Motor neuron (in vitro differentiated cells): Measurements from ENCODE around the gene RFPL1. TPM values are rescaled to one million over a fixed set of nuclear protein-coding genes. Genes with fewer than 3 reads are reported as not detected.
A peak's percentile ranks its signal among the peaks of the same experiment; 100 is the strongest.
"Not testable (repeated sequence)": the region's sequence is repeated elsewhere in the genome, so short reads cannot be mapped to it uniquely, and the experiment has no call there.

Experiments
- ATAC-seq, 8 experiments: fragments of 200-7000 bp; cut with Tn5 transposase; replicated peaks in 6 of 8; 2 replicates each; pipeline ENCODE4 v1.8.0; 2021; ENCODE audit warnings: mild to moderate bottlenecking in 8 of 8, moderate library complexity in 8 of 8
- H3K27ac ChIP-seq, 2 donors: fragments of 250-450 bp; sonication (Bioruptor Pico); 2 replicates each; pipeline ENCODE4 v1.9.0; 2021; ENCODE audit warnings: antibody characterized with exemption in 2 of 2, mild to moderate bottlenecking in 2 of 2, moderate library complexity in 1 of 2
- H3K4me1 ChIP-seq, 2 donors: fragments of 250-450 bp; sonication (Bioruptor Pico); replicated peaks in 1 of 2; 2 replicates each; pipeline ENCODE4 v1.6.1; 2021; ENCODE audit warnings: antibody characterized with exemption in 2 of 2, mild to moderate bottlenecking in 2 of 2, moderate library complexity in 1 of 2
- H3K4me3 ChIP-seq, 5 donors: fragments of 250-450 bp; sonication (Bioruptor Pico); 2 replicates each; pipeline ENCODE4 v1.9.0; 2021; ENCODE audit warnings: antibody characterized with exemption in 5 of 5, mild to moderate bottlenecking in 5 of 5, moderate library complexity in 4 of 5
- WGBS, 10 experiments: fragments of 450-650 bp; shearing (Covaris generic); methylation state at CpG; one replicate each; pipeline ENCODE4 v1.0.0; 2022; 5-methylcytosine and 5-hydroxymethylcytosine counted together
- in situ Hi-C, 9 experiments: fragments of 400-800 bp; cut with MboI; loops; one replicate each; pipeline ENCODE4 v1.15.0; 2021; ENCODE audit warnings: low sequenced_read_pairs in 9 of 9, low pct_unique_long_range_greater_than_20kb in 2 of 9; ENCODE audit not compliant: unreplicated experiment in 9 of 9
- total RNA-seq, 8 experiments: library from RNA; unstranded; fragments of 300-600 nt; gene quantifications; 2 replicates each; pipeline versions ENCODE4 v1.2.3 to v1.2.4, GENCODE V29; 2022

RFPL1 gene
- total RNA-seq, 8 experiments from 2014 or later: 0.05 to 0.62 (median 0.50) TPM; not detected in 4

GRCh38 chr22:29482253-29482652 is 43.9 kb downstream of the RFPL1 start:
- ATAC-seq: no peak
- Histone ChIP-seq H3K4me3 (peak overlapping the region in 4 of 5 donors; percentile 35 to 51 (median 38)), H3K27ac (no peak overlapping the region), H3K4me1 (peaks cover 19 to 31% of the 10 kb centered on the region in 2 donors)
- in situ Hi-C loops: no loop called here
- 40 to 100% (median 53%) methylated on average over 1 to 4 of the region's 11 CpGs; no CpG with 5 or more reads in 6 of the 10 experiments for WGBS, 10 experiments

- H3K4me3 ChIP-seq: no peak overlapping the region
- no peak for ATAC-seq
- 60 to 100% (median 90%) methylated on average over 1 to 5 of the region's 7 CpGs; no CpG with 5 or more reads in 5 of the 10 experiments for WGBS, 10 experiments
Observed at GRCh38 chr22:29482726-29483125, 44.3 kb downstream of the RFPL1 start.

GRCh38 chr22:29483254-29483653 is 44.9 kb downstream of the RFPL1 start:
- Histone ChIP-seq H3K27ac (no peak overlapping the region), H3K4me3 (no peak overlapping the region), H3K4me1 (peaks cover 11 to 22% of the 10 kb centered on the region in 2 donors)
- in situ Hi-C loops: no loop called here
- no peak for ATAC-seq
- 87 to 100% (median 95%) methylated on average over 2 to 8 of the region's 13 CpGs; no CpG with 5 or more reads in 2 of the 10 experiments for WGBS, 10 experiments

More at GRCh38 chr22:29482726-29483125, 44.3 kb downstream of the RFPL1 start:
- H3K4me1 ChIP-seq: peaks cover 16 to 26% of the 10 kb centered on the region in 2 donors
- in situ Hi-C loops: no loop called here
- H3K27ac ChIP-seq: no peak overlapping the region

DNA sequence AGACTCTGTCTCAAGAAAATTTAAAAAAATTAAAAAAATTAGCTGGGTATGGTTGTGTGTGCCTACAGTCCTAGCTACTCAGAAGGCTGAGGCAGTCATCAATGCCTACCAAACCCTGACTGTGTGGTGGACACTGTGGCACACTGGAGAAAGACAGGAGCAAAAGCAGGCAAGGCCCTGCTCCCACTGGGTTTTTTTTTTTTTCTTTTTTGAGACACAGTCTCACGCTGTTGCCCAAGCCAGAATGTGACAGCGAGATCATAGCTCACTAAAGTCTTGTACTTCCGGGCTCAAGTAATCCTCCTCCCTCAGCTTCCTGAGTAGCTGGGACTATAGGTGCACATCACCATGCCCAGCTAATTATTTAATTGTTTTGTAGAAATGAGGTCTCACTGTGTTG is 46.3 kb downstream of the RFPL1 start:
- Histone ChIP-seq H3K4me1 (peaks cover 9 to 10% of the 10 kb centered on the region in 2 donors), H3K27ac (no peak overlapping the region), H3K4me3 (no peak overlapping the region)
- WGBS, 10 experiments: 73 to 100% (median 88%) methylated on average over 2 to 3 of the region's 3 CpGs; no CpG with 5 or more reads in 6 of the 10 experiments
- no peak for ATAC-seq
- in situ Hi-C loops: no loop called here

DNA sequence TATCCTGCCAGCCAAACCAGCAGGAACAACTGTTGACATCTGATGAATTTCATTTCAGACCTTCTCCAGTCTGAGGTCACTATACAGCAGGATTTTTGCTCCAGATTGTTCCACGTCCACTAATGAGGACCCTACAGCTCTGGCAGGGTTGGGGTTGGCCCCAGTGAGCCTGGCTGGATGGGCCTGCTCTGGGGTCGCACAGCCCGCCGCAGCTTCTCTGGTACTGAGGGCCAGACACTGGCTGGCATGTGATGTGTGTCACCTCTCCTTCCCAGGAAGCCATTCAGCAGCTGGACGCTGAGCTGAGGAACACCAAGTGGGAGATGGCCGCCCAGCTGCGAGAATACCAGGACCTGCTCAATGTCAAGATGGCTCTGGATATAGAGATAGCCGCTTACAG is 47.1 kb downstream of the RFPL1 start:
- in situ Hi-C loops: no loop called here
- ATAC-seq: no peak
- WGBS, 10 experiments: 60 to 100% (median 80%) methylated on average over 1 to 7 of the region's 8 CpGs; no CpG with 5 or more reads in 4 of the 10 experiments
- Histone ChIP-seq H3K4me3 (no peak overlapping the region), H3K27ac (no peak overlapping the region), H3K4me1 (peaks cover 7 to 10% of the 10 kb centered on the region in 2 donors)

GRCh38 chr22:29487426-29487986 is 49.1 kb downstream of the RFPL1 start:
- ATAC-seq: no peak
- in situ Hi-C loops: no loop called here
- WGBS, 10 experiments: 47 to 100% (median 94%) methylated on average over 1 to 3 of the region's 6 CpGs; no CpG with 5 or more reads in 3 of the 10 experiments
- H3K4me1 ChIP-seq: no peaks in the 10 kb centered on the region
- H3K27ac ChIP-seq: no peak overlapping the region
- H3K4me3 ChIP-seq: no peak overlapping the region

GRCh38 chr22:29489127-29489780 is 50.9 kb downstream of the RFPL1 start:
- in situ Hi-C loops, H3K4me3 ChIP-seq, ATAC-seq, H3K27ac ChIP-seq, H3K4me1 ChIP-seq: not testable (repeated sequence)
- WGBS, 10 experiments: 40 to 100% (median 86%) methylated on average over 1 to 5 of the region's 8 CpGs; no CpG with 5 or more reads in 1 of the 10 experiments

- H3K27ac ChIP-seq: no peak overlapping the region
- in situ Hi-C loops: no loop called here
- H3K4me3 ChIP-seq: no peak overlapping the region
- ATAC-seq: peak in 1 of 8 experiments; percentile 67
- WGBS, 10 experiments: 100% methylated on average over 1 to 3 of the region's 6 CpGs; no CpG with 5 or more reads in 4 of the 10 experiments
- no peaks in the 10 kb centered on the region for H3K4me1 ChIP-seq
Observed at GRCh38 chr22:29491012-29491411, 52.6 kb downstream of the RFPL1 start.

Other genes with a start within 250 kb of the RFPL1 start
- gene EMID1, start 232.7 kb upstream of the RFPL1 start, total RNA-seq: 10 to 100 TPM in 1 of 8 experiments, 1 to 10 TPM in 6, under 1 TPM in 1; 0.56 to 21.9 (median 6.7) TPM
- 10 to 100 TPM; 32.4 to 65.1 (median 42.0) TPM for gene RHBDD3, start 170.6 kb upstream of the RFPL1 start, total RNA-seq
- 100 to 1,000 TPM; 134 to 362 (median 188) TPM for gene EWSR1, start 170.3 kb upstream of the RFPL1 start, total RNA-seq
- 10 to 100 TPM in 1 of 8 experiments, 1 to 10 TPM in 5, under 1 TPM in 2; 0.55 to 14.1 (median 4.0) TPM for gene GAS2L1, start 131.9 kb upstream of the RFPL1 start, total RNA-seq
- gene RASL10A, start 122.9 kb upstream of the RFPL1 start, total RNA-seq: 1 to 10 TPM in 1 of 8 experiments, under 1 TPM in 5, not detected in 2; 0.05 to 4.7 (median 0.34) TPM
- 10 to 100 TPM; 31.3 to 60.4 (median 45.4) TPM for gene AP1B1, start 50.0 kb upstream of the RFPL1 start, total RNA-seq
- gene NEFH, start 41.6 kb downstream of the RFPL1 start, total RNA-seq: 10 to 100 TPM in 6 of 8 experiments, 1 to 10 TPM in 2; 6.0 to 18.7 (median 11.2) TPM
- 10 to 100 TPM; 24.1 to 85.2 (median 44.1) TPM for gene THOC5, start 115.2 kb downstream of the RFPL1 start, total RNA-seq
- 100 to 1,000 TPM in 4 of 8 experiments, 10 to 100 TPM in 4; 26.7 to 178 (median 115) TPM for gene NIPSNAP1, start 142.5 kb downstream of the RFPL1 start, total RNA-seq
- gene NF2, start 165.1 kb downstream of the RFPL1 start, total RNA-seq: 10 to 100 TPM; 20.3 to 51.2 (median 34.8) TPM